ENCODE measurements around the gene PLAC8.
"Not testable (repeated sequence)": the region's sequence is repeated elsewhere in the genome, so short reads cannot be mapped to it uniquely, and the experiment has no call there.

The PLAC8 gene

DNA sequence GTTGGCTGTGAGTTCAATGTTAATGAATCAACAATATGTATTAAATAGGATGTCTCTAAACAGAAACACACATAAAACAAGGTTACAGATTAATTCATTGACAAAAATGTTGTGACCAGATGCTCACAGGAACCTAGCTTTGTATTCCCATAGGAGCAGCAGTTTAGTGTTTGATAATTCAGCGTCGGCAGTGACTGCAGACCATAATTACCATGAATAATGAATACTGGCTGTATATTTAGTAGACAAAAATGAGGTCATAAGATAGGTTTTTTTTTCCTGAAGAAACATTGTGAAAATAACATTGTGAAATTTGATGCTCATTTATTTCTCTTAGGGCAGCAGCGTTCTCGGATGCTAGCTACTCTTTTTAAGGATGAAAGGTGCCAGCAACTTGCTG is 51.8 kb downstream of the PLAC8 start:
- DNase-seq: no peak

DNA sequence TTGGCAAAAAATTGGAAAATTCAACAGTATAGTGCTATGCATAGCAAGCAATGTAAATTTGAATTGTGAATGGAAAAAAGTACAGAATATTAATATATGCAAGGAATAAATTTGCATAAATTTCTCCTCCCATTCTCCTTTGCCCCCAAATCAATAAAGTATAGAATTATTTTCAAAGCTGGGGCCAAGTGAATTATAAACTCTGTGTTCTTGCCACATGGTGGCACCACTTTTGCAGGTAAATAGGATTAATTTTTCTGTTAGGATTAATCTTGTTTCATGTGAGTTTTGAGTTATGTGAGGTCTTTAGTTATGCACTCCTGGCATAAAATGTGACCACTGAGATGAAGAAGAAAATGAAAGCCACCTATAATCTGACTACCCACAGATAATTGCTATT is 59.6 kb downstream of the PLAC8 start:
- no peak for DNase-seq

DNA sequence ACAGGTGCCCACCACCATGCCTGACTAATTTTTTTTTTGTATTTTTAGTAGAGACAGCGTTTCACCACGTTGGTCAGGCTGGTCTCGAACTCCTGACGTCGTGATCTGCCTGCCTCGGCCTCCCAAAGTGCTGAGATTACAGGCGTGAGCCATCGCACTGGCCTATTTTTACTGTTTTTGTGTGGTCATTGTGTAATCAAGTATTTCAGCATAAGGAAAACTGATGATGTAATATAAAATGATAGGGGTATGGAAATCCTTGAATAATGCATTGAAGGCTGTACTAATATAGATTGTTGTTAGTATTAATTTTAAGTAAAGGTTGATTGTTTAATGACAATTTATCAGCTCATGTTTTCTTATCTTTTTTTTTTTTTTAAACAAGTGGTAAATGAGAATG is 65.7 kb downstream of the PLAC8 start:
- not testable (repeated sequence) for DNase-seq

DNA sequence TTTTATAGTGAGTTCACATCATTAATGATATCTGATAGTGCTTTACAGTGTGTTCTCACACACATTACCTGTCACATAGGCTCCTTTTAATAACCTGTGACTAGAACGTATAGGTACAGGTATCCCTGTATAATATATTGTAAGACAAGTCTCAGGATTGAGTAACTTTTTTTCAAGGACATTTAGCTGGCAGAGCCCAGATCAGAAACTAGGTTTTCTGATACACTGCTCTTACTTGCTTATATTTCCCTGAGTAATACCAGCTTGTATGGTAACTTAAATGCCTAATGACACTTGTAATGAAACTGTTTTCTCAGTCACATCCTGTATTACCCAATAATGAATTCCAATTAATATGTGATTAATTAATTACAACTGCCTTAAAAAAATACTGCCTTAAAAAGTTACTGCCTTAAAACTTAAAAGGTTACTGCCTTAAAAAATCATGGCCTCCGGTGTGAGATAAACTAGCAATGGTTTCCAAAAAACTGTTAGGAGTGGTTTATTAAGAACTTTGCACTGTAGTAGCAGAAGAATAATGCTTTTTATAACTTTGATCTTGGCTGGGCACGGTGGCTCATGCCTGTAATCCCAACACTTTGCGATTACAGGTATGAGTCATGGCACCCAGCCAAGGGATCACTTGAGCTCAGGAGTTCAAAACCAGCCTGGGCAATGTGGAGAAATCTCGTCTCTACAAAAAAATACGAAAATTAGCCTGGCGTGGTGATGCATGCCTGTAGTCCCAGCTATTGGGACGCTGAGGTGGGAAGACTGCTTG is 67.6 kb downstream of the PLAC8 start:
- no peak for DNase-seq

DNA sequence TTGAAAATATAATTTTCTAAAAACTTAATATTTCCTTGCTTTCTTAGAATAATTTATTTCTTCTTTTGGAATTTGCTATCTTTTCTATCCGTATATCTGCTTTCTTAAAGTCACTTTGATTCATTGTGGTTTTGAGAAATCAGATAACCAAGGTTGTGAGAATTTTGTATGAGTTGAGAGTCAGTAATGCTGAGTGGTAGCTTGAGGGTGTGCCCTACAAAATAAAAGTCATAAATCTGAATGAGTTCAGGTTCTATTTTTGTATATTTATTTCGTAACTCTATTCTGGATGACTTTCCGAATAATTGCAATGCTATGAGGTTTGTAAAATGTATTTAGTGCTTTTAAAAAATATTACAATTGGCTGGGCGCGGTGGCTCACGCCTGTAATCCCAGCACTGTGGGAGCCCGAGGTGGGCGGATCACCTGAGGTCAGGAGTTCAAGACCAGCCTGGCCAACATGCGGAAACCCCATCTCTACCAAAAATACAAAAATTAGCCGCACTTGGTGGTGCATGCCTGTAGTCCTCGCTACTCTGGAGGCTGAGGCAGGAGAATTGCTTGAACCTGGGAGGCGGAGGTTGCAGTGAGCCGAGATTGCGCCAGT is 70.6 kb downstream of the PLAC8 start:
- no peak for DNase-seq

DNA sequence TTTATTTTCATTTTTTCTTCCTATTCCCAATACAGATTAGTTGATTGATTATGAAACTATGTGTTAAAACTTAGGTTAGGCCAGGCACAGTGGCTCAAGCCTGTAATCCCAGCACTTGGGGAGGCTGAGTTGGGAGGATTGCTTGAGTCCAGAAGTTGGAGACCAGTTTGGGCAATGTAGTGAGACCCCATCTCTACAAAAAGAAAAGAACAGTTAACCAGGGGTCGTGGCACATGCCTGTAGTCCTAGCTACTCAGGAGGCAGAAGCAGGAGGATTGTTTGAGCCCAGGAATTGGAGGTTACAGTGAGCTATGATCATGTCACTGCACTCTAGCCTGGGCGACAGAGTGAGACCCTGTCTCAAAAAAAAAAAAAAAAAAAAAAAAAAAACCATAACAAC is 71.4 kb downstream of the PLAC8 start:
- DNase-seq: not testable (repeated sequence)

DNA sequence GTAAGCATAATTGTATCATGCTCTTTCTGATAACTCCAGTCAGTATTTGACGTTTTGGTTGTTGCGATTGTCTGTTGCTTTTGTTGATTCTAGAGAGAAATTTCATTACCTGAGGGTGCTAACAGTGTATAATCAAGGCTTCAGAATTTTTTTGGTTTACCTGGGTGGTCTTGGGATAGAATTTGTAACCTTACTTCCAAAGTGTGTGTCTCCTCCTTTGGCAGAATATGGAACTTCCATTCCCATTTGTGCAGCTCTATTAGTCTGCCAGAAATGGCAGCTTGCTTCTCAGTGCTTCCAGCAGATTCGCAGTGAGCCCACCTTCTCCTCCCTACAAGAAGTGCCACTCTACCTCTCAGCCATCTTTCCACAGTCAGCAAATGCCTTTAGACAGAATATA is 74.3 kb downstream of the PLAC8 start:
- DNase-seq: no peak

Data from activated CD4-positive, alpha-beta T cell treated with anti-CD3 and anti-CD28 coated beads, Interleukin-10, Interleukin-2, amounts not matched to agents 100 ng/mL and 50 ng/mL, durations not matched to agents 16 hours and 8 hours (primary cell).